DMS153 treated with DMSO at 0.1 percent for 48 hours (cell line): ENCODE measurements around the gene UROS.

ENCODE experiments used
- DNase-seq: peaks from one replicate; lab custom pipeline; 2025; ENCODE audit not compliant: unreplicated experiment; lab: John Stamatoyannopoulos, UW

Gene UROS

DNA sequence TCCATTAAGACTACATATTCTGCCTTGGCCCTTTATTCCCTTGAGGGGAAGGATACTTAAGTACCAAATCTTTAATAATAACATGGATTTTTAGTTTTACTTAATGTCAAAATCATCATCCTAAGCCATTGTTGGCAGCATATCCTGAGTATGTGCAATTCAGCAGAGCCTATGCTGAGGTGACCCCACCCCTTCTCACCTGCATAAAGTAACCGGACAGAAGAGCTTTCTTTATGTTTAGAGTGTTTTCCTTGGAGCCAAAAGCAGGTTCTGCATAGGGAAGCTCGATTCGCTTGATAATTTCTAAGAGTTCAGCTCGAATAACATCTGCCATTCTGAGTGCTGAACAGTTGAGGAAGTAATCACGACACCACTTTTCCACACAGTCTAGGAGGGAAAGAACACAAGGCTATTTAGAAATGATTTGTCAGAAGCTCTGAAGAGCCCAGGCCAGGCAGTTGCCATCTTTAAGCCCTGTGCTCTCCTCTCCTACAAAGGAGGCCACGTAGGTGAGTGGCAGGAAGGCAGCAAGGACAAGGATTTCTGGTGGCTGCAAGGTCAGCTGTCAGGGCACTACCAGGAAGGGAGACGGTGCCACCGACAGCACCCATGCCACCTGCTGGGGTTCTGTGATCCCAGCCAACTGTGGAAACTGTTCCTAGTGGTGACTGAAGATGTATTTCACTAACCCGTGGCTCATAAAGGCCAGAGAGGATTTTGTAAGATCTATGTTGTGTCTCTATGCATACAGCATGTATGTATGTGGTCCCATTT lies 15.9 kb upstream of the UROS start:
- peak; percentile 8 for DNase-seq

DNA sequence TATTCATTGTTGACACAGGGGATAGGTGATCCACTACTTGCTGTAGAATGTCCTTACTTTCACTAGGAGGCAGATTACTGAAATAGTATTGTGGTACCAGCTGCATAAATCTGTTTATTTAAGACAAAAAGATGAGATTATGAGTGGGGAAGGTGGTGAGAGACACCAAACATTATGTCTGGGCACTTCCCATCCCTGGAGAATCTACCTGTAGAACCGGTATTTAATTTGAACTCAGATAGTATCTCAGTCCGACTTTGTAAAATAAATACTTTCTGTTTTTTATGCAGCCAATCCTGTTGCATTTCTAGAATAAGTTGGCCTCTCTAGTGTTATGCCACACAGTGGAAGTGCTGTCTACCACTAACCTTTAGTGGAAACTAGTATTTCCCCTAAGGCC lies 13.7 kb upstream of the UROS start:
- no peak for DNase-seq

DNA sequence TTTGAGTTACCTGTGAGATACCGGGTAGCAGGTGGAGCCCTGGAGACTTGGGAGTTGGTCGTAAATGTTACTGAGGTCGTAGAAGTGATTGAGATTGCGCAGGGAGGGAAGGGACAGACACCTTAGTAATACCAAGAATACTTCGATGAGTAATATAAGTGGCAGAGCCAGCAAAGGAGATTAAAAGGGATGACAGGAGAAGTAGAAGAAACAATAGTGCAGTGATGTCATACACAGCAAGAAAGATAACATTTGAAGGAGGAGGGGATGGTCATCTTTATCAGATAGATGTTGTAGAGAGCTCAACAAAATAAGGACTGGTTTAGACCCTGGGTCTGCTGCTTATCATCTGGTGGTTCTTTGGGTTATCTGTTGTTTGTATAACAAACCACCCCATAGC lies 5.3 kb upstream of the UROS start:
- DNase-seq = no peak

- DNase-seq = no peak
Measured at GRCh38 chr10:125827133-125827532, 4.1 kb upstream of the UROS start.

DNA sequence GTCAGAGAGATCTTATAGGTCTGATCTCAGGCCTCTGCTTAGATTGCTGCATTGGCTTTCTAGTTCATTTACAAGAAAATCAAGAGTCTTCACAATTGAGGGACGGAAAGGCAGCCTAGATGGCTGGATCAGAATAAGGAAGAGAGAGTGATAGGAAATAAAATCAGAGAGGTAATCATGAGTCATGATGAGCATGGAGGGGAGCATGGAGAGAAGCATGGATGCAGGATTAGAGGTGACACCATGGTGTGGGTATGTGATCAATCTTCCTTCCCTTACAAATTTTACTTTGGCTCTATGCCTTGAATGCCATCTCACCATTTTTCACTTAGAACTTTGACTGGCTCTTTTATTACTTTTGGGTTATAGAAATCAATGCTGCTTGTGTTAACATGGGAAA lies 1.7 kb upstream of the UROS start:
- DNase-seq = no peak

GRCh38 chr10:125823663-125824251 lies 699 bp upstream of the UROS start:
- DNase-seq = no peak

DNA sequence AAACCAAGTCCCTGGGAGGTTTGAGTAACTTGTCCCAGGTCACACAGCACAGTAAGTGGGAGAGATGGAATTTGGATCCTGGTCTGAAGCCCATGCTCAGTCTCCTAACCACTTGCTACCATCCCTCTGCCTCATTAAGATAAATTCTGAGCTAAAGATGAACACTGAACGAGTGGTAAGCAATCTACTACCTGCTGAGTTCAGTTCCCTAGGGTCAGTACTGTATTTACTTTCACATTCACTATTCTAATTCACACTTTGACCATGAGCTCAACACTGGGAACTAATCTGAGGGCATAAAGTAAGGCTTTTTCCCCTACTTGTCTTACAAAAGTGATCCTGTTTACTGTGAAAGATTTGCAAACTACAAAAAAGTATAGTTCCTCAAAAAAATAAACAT lies 2.4 kb downstream of the UROS start:
- DNase-seq = no peak

DNA sequence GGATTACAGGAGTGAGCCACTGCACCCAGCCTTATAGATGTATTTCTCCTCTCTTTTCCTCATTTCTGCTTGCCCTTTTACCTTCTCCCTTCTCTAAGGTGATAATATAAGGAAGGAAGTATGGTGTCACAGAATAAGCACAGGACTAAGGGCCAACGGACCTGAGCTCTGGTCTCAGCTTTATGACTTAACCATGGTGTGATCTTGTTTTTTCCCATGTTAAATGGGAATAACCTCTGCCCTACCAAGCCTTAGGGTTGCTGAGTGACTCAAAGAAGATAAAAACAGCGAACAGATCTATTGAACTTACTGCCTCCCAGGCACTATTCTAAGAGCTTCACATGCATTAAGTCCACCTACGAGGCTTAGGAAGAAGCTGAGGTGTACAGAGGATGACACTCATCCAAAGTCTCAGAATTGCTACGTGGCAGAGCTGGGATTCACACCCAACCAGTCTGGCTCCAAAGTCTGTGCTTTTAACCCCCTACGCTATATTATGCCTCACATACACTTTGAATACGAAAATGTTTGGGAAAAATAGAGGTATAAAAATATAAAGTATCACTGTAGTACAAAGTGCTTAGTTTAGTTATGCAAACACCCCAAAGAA lies 5.6 kb downstream of the UROS start:
- no peak for DNase-seq

DNA sequence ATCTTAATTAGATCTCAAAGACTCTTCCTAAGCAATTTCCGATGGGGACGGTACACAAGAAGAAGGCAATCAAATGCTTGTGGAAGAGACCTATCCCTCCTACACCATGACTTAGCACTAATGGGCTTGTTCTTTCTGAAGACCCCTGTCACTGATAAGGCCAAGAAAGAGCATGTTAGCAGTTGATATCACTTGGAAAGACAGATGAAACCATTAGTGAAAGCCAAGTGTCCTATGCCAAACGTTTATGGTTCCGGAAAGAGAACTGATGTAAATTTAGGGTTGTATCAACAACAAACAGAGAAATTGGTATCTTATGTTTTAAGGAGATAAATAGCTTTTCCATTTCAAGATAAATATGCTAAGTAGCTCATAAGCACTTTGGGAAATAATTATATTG lies 6.5 kb downstream of the UROS start:
- no peak for DNase-seq

DNA sequence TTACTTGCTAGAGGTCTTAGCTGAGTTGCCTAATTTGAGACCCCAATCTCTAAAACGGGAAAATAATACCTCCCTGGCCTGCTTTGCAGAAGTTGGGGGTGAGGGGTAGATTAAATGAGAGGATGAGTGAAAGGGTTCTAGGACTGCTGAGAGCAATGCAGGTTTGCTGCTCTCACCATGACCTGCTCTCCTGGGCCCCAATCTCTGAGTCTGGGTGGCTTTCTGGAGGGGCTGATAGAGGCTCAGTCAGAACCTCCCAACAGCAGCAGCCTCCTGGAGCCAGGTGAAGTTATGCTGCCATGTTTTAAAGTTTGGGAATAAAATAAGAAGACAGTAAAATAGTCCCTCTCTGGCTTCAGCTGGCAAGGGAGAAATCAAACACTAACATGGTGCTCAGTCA lies 7.3 kb downstream of the UROS start:
- DNase-seq = no peak

GRCh38 chr10:125812128-125812750 lies 10.8 kb downstream of the UROS start:
- DNase-seq = no peak

GRCh38 chr10:125811251-125811650 lies 11.8 kb downstream of the UROS start:
- DNase-seq = no peak

DNA sequence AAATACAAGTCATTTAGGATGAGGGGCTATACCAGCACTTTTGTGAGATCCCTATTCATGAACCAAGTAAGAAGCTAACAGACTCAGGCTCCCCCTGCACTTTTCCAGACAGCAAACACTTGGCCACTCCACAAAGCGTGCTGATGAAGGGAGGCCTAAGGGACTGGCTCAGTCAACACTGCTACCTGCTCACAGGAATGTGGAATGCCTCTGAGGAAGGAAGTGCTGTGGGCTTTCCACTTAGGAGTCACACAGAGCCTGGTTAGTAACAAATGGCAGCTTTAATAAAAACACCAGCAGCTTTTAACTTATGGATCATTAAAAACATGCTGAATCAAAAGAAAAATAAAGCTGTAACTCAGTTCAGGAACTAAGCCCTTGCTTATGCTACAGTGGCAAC lies 15.0 kb downstream of the UROS start:
- DNase-seq = no peak

- no peak for DNase-seq
Measured at GRCh38 chr10:125802739-125803138, 20.3 kb downstream of the UROS start.

- DNase-seq = no peak
Measured at GRCh38 chr10:125802131-125802530, 20.9 kb downstream of the UROS start.

- DNase-seq = no peak
Measured at GRCh38 chr10:125801574-125801973, 21.5 kb downstream of the UROS start.

DNA sequence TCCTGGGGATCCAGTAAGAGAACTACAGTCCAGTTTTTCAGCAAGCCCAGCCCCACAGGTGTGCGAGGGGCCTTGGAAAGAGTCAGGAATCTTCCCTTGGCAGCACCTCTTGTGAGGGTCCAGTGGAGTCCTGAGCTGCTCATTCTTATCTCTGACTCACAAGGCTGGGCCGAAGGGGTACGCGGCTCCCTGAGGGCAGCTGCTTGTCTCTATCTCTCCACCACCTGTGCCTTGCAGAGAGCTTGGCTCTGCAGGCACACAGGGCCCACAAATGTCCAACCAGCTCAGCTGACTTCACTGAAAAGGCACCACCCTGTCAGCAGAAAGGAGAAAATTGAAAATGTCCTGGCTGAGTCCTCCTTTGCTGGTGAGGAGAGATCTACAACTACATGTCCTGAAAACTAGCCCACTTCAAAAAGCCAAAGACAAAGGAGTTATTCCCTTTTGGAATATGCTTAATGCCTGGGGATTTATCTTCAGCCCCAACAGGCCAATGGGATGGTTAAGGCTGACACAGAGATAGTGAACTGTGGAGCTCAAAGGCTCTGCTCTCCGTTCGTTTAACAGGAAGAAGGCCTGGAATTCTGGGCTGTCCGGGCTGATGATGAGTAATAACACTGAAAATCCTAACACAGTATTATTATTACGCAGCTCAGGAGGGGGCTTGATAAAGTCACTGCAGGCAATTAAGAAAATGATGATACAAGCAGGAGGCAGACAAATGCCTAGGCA lies 23.4 kb downstream of the UROS start:
- no peak for DNase-seq

- peak; percentile 15 for DNase-seq
Measured at GRCh38 chr10:125797994-125798662, 24.9 kb downstream of the UROS start.

DNA sequence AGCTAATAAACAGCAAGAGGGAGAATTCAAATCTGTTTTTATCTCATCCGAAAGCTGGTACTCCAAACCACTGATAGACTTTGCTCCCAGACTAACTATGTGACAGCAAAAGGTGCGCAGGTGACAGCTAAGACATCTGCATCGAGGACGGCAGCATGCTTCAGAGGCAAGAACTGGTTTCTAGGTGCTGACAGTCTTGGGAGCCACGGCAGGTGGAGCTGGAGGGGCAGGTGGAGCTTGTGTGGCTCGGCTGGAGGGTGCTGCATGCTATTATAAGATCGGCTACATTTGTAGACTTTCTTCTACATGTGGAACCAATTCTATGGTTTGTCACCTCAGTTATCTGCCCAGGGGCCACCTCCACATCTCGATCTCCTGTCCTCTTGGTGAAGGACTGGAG lies 25.6 kb downstream of the UROS start:
- DNase-seq = no peak

- DNase-seq = no peak
Measured at GRCh38 chr10:125795637-125796190, 27.3 kb downstream of the UROS start.

DNA sequence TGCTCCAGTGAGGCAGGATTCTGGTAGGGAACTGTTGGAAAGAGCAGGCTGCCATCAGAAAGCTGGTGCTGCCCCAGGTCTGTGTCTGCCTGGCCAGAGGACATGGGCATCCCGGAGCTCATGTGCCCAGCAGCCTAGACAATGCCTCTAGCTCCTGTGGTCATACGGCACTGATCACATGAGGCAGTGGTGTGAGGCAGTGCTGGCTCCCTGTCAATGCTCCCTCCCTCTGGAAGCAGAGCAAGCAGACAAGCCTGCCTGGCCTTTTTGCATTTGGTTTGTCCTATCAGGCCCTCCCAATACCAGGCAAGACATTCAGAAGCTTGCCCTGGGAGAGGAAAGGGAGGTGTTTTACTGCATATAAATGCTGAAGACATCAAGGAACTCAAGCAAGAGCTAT lies 27.9 kb downstream of the UROS start:
- no peak for DNase-seq
